Midbrain (tissue), 1 donor: ENCODE measurements around the gene GOLPH3L.
A peak's percentile ranks its signal among the peaks of the same experiment; 100 is the strongest.
"Not testable (repeated sequence)": the region's sequence is repeated elsewhere in the genome, so short reads cannot be mapped to it uniquely, and the experiment has no call there.

Experiments
- DNase-seq: peaks from one replicate; lab custom pipeline; 2025; lab: John Stamatoyannopoulos, UW

Gene GOLPH3L

DNA sequence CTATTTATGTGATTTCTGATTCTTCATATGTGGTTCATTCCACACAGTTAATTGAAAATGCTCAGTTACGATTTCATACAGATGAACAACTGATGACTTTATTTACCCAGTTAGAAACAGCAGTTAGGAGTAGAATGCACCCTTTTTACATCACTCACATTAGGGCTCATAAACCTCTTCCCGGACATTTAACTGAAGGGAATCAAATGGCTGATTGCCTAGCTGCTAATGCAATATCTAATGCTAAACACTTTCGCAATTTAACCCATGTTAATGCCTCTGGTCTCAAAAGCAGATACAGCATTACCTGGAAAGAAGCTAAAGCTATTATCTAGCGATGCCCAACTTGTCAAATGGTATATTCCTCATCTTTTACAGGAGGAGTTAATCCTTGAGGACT is 39.9 kb downstream of the GOLPH3L start:
- not testable (repeated sequence) for DNase-seq

GRCh38 chr1:150654635-150655034 is 42.3 kb downstream of the GOLPH3L start:
- DNase-seq: not testable (repeated sequence)

GRCh38 chr1:150650193-150650592 is 46.8 kb downstream of the GOLPH3L start:
- no peak for DNase-seq

DNA sequence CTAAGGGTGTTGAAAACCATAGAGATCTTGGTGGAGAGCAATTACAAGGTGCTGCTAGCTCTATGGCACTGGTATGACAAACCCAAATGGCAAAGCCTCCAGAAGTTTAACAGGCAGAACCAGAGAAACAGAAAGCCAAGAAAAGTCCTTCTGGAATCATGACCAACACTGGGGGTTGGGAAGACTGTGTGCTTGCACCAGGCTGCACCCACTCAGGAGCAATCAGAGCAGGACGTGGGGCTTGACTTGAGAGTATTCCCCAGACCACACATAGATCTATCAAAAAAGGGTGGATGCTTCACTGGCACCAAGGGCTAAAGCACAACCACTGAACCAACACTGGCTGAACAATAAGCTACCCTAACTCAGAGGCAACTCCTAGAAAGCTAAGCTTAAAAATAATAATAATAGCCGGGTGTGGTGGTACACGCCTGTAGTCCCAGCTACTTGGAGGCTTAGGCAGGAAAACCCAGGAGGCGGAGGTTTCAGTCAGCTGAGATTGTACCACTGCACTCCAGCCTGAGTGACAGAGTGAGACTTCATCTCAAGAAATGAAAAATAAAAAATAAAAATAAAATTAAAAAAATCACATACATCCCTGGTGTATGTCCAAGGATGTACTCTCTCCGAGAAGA is 47.4 kb downstream of the GOLPH3L start:
- DNase-seq: no peak

GRCh38 chr1:150642296-150642695 is 54.7 kb downstream of the GOLPH3L start:
- no peak for DNase-seq

DNA sequence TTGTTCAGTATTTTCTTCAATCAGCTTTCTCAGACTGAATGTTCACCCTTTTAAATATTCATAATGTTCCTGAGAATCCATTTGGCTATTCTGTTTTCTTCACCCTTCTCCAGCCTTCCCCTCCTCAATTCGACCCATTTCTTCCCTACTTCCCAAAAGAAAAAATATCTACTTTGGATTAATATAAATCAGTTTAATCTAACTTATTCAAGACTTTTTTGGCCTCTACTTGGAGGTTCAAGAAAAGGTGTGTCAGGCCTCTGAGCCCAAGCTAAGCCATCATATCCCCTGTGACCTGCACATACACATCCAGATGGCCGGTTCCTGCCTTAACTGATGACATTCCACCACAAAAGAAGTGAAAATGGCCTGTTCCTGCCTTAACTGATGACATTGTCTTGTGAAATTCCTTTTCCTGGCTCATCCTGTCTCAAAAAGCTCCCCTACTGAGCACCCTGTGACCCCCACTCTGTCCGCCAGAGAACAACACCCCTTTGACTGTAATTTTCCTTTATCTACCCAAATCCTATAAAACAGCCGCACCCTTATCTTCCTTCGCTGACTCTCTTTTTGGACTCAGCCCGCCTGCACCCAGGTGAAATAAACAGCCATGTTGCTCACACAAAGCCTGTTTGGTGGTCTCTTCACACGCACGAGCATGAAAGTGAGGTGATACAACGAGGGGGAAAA is 55.7 kb downstream of the GOLPH3L start:
- not testable (repeated sequence) for DNase-seq

DNA sequence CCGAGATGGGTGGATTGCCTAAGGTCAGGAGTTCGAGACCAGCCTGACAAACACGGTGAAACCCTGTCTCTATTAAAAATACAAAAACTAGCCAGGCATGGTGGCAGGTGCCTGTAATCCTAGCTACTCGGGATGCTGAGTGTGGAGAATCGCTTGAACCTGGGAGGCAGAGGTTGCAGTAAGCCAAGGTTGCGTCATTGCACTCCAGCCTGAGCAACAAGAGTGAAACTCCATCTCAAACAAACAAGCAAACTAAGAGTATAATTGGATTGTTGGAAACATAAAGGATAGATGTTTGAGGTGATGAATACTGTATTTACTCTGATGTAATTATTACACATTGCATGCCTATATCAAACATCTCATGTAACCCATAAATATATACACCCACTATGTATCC is 58.5 kb downstream of the GOLPH3L start:
- not testable (repeated sequence) for DNase-seq

DNA sequence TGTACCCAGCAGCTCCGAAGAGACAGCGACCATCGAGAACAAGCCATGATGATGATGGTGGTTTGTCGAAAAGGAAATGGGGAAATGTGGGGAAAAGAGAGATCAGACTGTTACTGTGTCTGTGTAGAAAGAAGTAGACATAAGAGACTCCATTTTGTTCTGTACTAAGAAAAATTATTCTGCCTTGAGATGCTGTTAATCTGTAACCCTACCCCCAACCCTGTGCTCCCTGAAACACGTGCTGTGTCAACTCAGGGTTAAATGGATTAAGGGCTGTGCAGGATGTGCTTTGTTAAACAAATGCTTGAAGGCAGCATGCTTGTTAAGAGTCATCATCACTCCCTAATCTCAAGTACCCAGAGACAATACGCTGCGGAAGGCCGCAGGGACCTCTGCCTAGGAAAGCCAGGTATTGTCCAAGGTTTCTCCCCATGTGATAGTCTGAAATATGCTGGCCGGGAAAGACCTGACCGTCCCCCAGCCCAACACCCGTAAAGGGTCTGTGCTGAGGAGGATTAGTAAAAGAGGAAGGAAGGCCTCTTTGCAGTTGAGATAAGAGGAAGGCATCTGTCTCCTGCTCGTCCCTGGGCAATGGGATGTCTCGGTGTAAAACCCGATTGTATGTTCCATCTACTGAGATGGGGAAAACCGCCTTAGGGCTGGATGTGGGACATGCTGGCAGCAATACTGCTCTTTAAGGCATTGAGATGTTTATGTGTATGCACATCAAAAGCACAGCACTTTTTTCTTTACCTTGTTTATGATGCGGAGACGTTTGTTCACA is 61.9 kb downstream of the GOLPH3L start:
- not testable (repeated sequence) for DNase-seq

DNA sequence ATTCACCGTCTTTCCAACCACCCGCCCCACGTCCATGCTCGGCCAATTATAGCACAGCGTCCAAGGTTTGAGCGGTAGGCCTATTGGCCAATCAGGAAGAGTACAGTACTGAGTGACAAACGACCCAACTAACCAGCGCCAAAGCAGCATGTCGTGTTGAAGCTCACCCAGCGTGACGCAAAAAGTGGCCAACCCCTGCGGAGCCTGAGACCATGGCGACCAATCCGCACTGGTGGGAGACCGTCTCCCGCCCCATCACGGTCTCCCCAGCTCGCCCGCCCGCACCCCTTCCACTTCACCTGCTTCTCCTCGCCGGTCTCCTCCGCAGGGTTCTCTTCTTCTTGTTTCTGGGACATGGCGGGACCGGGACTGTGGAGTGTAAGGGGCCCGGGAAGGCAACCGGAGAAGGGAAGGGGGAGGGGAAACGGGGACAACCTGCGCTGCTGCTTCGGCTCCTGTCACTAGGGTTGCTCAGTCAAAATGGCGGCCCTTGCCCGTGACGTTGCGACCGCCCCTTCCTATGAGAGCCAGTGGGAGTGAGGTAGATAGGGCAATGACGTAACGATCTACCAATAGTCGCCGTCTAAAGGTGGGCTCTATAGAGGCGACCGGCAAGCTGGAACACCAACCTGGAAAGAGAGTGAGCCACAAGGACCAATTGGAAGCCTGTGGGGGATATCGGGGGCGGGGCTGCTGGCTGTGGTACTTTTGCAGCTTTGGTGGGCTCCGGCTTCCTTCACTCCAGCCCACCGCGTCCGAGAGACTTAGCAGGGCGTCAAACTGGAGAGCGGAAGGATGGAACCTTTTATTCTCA is 67.6 kb downstream of the GOLPH3L start, which contains the start of gene ENSA:
TSS of gene ENSA (minus strand) at position 498 of the 814 bp plus-strand sequence. CDS start at position 356, 142 bp downstream.
- DNase-seq: peak; percentile 98

GRCh38 chr1:150628766-150629114 is 68.2 kb downstream of the GOLPH3L start:
- no peak for DNase-seq

GRCh38 chr1:150627826-150628410 is 69.0 kb downstream of the GOLPH3L start:
- DNase-seq: no peak

DNA sequence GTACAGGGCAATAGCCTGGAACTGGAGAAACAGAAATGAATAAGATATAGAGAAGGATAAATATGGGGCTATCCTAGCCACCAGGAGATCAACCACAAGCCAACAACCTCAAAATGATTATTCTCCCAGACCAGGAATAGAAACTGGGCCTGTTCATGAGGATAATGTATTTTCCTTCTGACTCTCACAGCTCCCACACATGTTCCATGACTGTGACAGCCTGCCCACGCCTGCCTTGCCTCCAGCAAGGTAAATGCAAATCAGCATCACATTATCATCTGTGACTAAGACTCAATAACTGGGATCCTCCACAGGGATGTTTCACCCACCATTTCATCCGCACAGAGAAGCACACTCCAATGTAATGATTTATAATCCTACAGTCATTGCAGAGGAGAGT is 70.8 kb downstream of the GOLPH3L start:
- no peak for DNase-seq

DNA sequence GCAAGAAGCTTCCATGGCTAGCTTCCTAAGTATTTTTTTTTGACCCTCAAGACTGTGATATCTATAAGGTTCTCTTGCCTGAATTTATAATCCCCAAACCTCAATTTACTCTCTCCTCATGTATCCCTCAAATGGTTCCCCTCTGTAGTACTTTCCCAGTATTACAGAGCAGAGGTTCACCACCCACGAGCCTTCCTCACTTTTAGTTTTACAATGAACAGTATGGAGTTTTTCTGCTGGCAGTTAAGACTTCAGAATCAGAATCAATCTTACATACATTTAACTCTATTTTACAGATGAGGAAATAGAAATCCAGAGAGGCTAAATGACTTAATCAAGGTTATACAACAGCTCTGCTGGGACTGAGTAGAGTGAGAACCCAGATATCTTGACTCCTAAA is 72.4 kb downstream of the GOLPH3L start:
- DNase-seq: not testable (repeated sequence)

GRCh38 chr1:150624134-150624533 is 72.8 kb downstream of the GOLPH3L start:
- DNase-seq: not testable (repeated sequence)

DNA sequence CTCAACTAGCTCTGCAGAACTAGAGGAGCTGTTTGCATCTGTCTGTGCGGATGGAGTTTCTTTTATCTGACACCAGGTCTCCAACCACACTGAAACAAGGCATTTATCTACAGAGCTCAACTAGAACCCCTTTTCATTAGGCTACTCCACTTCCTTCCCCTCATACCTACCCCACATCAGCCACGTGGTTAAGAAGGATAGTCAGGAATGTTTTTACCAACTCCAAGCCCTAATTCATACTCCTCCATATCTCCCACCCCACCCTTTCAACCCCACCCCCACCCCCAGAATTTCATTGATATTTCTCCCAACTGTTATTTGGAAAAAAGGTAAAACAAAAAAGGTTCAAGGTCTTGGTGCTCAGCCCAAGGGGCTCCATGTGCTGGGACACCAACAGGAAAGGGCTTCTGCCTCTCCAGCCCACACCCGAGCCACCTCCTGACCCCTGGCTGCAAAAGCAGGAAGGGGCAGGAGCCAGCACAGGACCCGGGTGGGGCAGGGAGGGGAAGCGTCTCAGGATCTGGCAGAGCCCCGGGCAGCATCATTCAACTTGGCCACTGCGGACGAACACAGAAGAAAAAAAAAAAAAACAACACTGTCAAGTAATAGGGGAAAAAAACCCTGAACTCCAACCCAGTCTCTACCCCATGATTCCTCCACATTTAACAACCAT is 74.5 kb downstream of the GOLPH3L start:
- no peak for DNase-seq

DNA sequence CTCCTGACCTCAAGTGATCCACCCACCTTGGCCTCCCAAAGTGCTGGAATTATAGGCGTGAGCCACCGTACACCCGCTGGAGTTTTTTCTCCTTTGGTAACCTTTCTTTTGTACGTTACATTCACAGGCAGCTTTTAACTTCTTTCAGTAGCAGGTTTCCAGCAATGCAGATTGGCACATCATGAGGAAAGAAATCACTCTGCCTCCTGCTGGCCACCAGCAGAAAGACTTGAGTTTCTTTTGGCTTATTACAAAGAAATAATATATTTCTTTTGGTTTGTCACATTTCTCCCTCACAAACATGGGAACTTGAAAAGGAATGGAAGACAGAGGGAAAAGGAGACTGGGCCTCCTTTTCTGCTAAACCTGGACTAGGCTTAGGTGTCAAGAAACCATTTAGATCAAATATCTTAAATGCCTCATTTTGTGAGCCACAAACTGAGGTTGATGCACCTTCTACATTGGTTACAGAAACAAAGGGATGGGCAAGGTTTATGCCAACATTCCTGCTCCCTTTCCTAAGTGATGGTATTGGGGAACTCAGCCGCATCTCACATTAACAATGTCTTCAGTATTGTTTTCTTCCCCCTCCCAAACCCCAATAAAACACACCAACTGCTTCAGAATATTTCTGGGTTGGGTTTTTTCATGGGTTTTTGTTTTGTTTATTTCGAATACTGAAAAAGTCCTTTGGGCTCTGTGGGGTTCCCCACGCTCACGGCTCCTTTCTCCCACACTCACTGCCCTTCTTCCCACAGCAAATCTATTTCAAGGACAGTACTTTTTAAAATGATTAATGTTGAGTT is 75.3 kb downstream of the GOLPH3L start:
- peak; percentile 44 for DNase-seq

DNA sequence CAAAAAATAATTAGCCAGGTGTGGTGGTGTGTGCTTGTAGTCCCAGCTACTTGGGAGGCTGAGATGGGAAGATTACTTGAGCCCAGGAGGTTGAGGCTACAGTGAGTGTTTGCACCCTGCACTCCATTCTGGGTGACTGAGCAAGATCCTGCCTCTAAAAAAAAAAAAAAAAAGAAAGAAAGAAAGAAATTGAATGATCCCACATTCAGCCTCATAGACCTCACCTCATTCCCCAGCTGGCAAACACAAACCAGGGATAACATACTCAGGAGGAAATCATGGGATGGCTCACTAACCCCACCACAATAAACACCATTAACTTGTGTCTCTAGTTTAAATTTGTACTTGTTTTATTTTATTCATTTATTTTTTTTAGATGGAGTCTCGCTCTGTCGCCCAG is 76.0 kb downstream of the GOLPH3L start:
- DNase-seq: no peak

- DNase-seq: peak; percentile 12
Observed at GRCh38 chr1:150619576-150620509, 77.1 kb downstream of the GOLPH3L start.
